ENCODE data around the gene PPARGC1A. TPM values are rescaled to one million over a fixed set of nuclear protein-coding genes. Genes with fewer than 3 reads are reported as not detected.

Gene PPARGC1A
- total and polyA plus RNA-seq, 10 of the 15 experiments (the other 5 are each of a cell fraction or from before 2014, with no cell fraction given) = 0.01 to 0.05 (median 0.04) TPM; not detected in 7

DNA sequence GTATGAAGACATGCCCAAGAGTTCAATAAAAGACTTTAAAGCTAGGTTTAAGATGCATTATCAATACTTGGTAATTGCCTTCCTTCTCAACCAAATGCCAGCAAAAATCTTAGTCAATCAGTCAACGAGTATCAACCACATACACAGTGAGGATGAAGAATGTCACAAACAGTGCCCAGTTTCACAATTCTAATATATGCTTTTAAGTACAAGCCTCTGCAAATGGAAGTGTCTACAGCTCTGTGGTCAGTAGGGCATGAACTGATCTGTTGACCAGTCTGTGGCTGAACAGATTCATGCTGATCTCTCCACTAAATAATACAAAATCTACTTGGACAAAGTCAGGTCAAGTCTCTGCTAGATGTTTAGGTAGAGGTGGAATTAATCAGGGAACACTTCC is 27.9 kb downstream of the PPARGC1A start (continued):
- no peak for TF ChIP-seq ZZZ3 (IDR thresholded peaks at IDR 0.05; ENCODE audit: control insufficient read depth, insufficient read length, low read depth)
- TF ChIP-seq DPF2 (IDR thresholded peaks at IDR 0.05) = no peak
- no peak for TF ChIP-seq BMI1 (IDR thresholded peaks at IDR 0.05; ENCODE audit: borderline replicate concordance)
- TF ChIP-seq, protein P1, sequence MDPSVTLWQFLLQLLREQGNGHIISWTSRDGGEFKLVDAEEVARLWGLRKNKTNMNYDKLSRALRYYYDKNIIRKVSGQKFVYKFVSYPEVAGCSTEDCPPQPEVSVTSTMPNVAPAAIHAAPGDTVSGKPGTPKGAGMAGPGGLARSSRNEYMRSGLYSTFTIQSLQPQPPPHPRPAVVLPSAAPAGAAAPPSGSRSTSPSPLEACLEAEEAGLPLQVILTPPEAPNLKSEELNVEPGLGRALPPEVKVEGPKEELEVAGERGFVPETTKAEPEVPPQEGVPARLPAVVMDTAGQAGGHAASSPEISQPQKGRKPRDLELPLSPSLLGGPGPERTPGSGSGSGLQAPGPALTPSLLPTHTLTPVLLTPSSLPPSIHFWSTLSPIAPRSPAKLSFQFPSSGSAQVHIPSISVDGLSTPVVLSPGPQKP (IDR thresholded peaks at IDR 0.05; ENCODE audit: low read depth, low read length) = no peak
- TF ChIP-seq EGR1 (IDR thresholded peaks at IDR 0.05; ENCODE audit: borderline replicate concordance in 1 of 2, low read depth in 2 of 2, low read length in 2 of 2) = no peak

DNA sequence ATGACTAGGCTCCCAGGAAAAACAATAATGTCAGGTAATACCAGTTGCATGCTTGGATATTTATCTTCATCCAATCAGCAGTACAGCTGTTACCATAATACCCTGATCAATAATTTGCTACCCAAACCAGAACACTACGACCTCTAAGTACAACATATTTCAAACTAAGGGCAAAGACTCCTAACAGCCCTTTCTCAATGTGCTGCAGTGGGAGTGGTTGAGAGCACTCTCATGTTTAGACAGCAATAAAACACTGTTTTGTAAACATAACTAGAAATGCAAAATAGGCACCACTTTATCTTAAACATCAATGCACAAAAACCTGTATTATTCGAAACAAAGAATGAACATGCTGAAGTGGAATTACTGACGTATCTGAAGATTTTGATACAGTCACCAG is 28.9 kb downstream of the PPARGC1A start:
- ATAC-seq = no peak

More for the DNA sequence above, 28.9 kb downstream of the PPARGC1A start:
- BruUV-seq (replicated peaks) = no TSS peak
- no peak overlapping the region for H3K4me2 ChIP-seq (ENCODE audit: control insufficient read depth, insufficient read depth)
- CTCF ChIA-PET = no interaction called here
- H2AFZ ChIP-seq (ENCODE audit: control insufficient read depth, low read depth, low read length) = no peak overlapping the region
- no peak overlapping the region for H3K4me3 ChIP-seq
- no peaks in the 10 kb centered on the region for H3K36me3 ChIP-seq (ENCODE audit: control insufficient read depth in 2 of 2, insufficient read depth in 2 of 2, low read length in 1 of 2)
- no peak for TF ChIP-seq ZBED1 (IDR thresholded peaks at IDR 0.05; ENCODE audit: borderline replicate concordance)
- TF ChIP-seq, protein P2, sequence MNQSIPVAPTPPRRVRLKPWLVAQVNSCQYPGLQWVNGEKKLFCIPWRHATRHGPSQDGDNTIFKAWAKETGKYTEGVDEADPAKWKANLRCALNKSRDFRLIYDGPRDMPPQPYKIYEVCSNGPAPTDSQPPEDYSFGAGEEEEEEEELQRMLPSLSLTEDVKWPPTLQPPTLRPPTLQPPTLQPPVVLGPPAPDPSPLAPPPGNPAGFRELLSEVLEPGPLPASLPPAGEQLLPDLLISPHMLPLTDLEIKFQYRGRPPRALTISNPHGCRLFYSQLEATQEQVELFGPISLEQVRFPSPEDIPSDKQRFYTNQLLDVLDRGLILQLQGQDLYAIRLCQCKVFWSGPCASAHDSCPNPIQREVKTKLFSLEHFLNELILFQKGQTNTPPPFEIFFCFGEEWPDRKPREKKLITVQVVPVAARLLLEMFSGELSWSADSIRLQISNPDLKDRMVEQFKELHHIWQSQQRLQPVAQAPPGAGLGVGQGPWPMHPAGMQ (IDR thresholded peaks at IDR 0.05; ENCODE audit: borderline replicate concordance) = no peak
- TF ChIP-seq, protein P3, sequence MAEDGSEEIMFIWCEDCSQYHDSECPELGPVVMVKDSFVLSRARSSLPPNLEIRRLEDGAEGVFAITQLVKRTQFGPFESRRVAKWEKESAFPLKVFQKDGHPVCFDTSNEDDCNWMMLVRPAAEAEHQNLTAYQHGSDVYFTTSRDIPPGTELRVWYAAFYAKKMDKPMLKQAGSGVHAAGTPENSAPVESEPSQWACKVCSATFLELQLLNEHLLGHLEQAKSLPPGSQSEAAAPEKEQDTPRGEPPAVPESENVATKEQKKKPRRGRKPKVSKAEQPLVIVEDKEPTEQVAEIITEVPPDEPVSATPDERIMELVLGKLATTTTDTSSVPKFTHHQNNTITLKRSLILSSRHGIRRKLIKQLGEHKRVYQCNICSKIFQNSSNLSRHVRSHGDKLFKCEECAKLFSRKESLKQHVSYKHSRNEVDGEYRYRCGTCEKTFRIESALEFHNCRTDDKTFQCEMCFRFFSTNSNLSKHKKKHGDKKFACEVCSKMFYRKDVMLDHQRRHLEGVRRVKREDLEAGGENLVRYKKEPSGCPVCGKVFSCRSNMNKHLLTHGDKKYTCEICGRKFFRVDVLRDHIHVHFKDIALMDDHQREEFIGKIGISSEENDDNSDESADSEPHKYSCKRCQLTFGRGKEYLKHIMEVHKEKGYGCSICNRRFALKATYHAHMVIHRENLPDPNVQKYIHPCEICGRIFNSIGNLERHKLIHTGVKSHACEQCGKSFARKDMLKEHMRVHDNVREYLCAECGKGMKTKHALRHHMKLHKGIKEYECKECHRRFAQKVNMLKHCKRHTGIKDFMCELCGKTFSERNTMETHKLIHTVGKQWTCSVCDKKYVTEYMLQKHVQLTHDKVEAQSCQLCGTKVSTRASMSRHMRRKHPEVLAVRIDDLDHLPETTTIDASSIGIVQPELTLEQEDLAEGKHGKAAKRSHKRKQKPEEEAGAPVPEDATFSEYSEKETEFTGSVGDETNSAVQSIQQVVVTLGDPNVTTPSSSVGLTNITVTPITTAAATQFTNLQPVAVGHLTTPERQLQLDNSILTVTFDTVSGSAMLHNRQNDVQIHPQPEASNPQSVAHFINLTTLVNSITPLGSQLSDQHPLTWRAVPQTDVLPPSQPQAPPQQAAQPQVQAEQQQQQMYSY (CRISPR knock-in tag; IDR thresholded peaks at IDR 0.05) = no peak
- TF ChIP-seq SMARCA5 (IDR thresholded peaks at IDR 0.05) = no peak
- no peak for TF ChIP-seq NR2C2 (IDR thresholded peaks at IDR 0.05; ENCODE audit: borderline replicate concordance, control insufficient read depth, insufficient read length, low read depth)
- no peak for TF ChIP-seq JUND (IDR thresholded peaks at IDR 0.05; ENCODE audit: low read depth, low read length)
- no peak for TF ChIP-seq SMAD5 (IDR thresholded peaks at IDR 0.05; ENCODE audit: low read depth)
- TF ChIP-seq, protein P4, sequence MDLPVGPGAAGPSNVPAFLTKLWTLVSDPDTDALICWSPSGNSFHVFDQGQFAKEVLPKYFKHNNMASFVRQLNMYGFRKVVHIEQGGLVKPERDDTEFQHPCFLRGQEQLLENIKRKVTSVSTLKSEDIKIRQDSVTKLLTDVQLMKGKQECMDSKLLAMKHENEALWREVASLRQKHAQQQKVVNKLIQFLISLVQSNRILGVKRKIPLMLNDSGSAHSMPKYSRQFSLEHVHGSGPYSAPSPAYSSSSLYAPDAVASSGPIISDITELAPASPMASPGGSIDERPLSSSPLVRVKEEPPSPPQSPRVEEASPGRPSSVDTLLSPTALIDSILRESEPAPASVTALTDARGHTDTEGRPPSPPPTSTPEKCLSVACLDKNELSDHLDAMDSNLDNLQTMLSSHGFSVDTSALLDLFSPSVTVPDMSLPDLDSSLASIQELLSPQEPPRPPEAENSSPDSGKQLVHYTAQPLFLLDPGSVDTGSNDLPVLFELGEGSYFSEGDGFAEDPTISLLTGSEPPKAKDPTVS (IDR thresholded peaks at IDR 0.05; ENCODE audit: low read depth, low read length) = no peak
- no peaks in the 10 kb centered on the region for H3K79me2 ChIP-seq (ENCODE audit: control insufficient read depth, insufficient read depth, low read length)
- H3K27ac ChIP-seq (ENCODE audit: control insufficient read depth, insufficient read depth) = no peak overlapping the region
- FAIRE-seq (no peak), DNase-seq (ENCODE audit: low read depth, low spot score) (no peak)
- in situ Hi-C loops (cut with MboI) = no loop called here
- H3K27me3 ChIP-seq (replicated peaks in 1 of 2; ENCODE audit: control insufficient read depth in 2 of 2, insufficient read depth in 2 of 2, low read length in 1 of 2) = no peaks in the 10 kb centered on the region
- POLR2A ChIA-PET = no interaction called here
- 0% methylated on average over 3 of the region's 3 CpGs for WGBS (ENCODE audit: insufficient coverage, insufficient replicate concordance, low lambda C conversion rate, missing lambda C conversion rate)
- intact Hi-C loops (cut with micrococcal nuclease; ENCODE audit: unreplicated experiment) = no loop called here
- no peaks in the 10 kb centered on the region for H3K9me3 ChIP-seq (replicated peaks; ENCODE audit: control insufficient read depth, insufficient read depth, low read length)
- H4K20me1 ChIP-seq (ENCODE audit: control insufficient read depth, insufficient read depth) = no peaks in the 10 kb centered on the region
- RAD21 ChIA-PET (ENCODE audit: unreplicated experiment) = no interaction called here
- SMC1A ChIA-PET (ENCODE audit: uncharacterized antibody, unreplicated experiment) = no interaction called here
- H3K9ac ChIP-seq (ENCODE audit: control insufficient read depth, insufficient read depth, low read length) = no peak overlapping the region
- no peaks in the 10 kb centered on the region for H3K4me1 ChIP-seq (ENCODE audit: control insufficient read depth, insufficient read depth, low read length)
